Neural progenitor cell (in vitro differentiated cells): ENCODE measurements around the gene ATF7IP2. TPM values are rescaled to one million over a fixed set of nuclear protein-coding genes. Genes with fewer than 3 reads are reported as not detected.
"Not testable (repeated sequence)": the region's sequence is repeated elsewhere in the genome, so short reads cannot be mapped to it uniquely, and the experiment has no call there.

Experiments used
- DNase-seq: peaks from one replicate; pipeline ENCODE4 v3.0.0-alpha.2; 2016; ENCODE audit warnings: low spot score
- H2AFZ ChIP-seq: fragments of 200-600 bp; sonication (generic); replicated peaks from 2 replicates; pipeline ENCODE4 v1.6.1; 2016; ENCODE audit warnings: antibody characterized with exemption
- H3F3A ChIP-seq: fragments of 200-600 bp; sonication (generic); 2 replicates; pipeline ENCODE4 v1.6.1; 2016; ENCODE audit warnings: antibody characterized with exemption, low read depth
- H3K27ac ChIP-seq: fragments of 200-600 bp; sonication (generic); 2 replicates; pipeline ENCODE4 v1.5.1; 2016; ENCODE audit warnings: mild to moderate bottlenecking
- H3K27me3 ChIP-seq: fragments of 200-600 bp; sonication (generic); 2 replicates; pipeline ENCODE4 v1.6.1; 2016; ENCODE audit warnings: mild to moderate bottlenecking, moderate library complexity
- H3K36me3 ChIP-seq: fragments of 200-600 bp; sonication (generic); 2 replicates; pipeline ENCODE4 v1.5.1; 2016
- H3K4me1 ChIP-seq: fragments of 200-600 bp; sonication (generic); 2 replicates; pipeline ENCODE4 v1.6.1; 2016; ENCODE audit warnings: mixed run types
- H3K4me2 ChIP-seq: fragments of 200-600 bp; sonication (generic); 2 replicates; pipeline ENCODE4 v1.6.1; 2016
- H3K4me3 ChIP-seq: fragments of 200-600 bp; sonication (generic); 2 replicates; pipeline ENCODE4 v1.5.1; 2016
- H3K79me2 ChIP-seq: fragments of 200-600 bp; sonication (generic); 2 replicates; pipeline ENCODE4 v1.6.1; 2016; ENCODE audit warnings: low read depth
- H3K9ac ChIP-seq: fragments of 200-600 bp; sonication (generic); 2 replicates; pipeline ENCODE4 v1.6.1; 2016
- H3K9me3 ChIP-seq: fragments of 200-600 bp; sonication (generic); 2 replicates; pipeline ENCODE4 v1.5.1; 2016; ENCODE audit warnings: low read depth
- H4K20me1 ChIP-seq: fragments of 200-600 bp; sonication (generic); 2 replicates; pipeline ENCODE4 v1.6.1; 2016; ENCODE audit warnings: low read depth
- H3K27ac Mint-ChIP-seq: 3 replicates; pipeline ENCODE4 v1.8.0; 2021; ENCODE audit warnings: mixed read lengths
- H3K27me3 Mint-ChIP-seq: 2 replicates; pipeline ENCODE4 v1.8.0; 2022; ENCODE audit warnings: low read depth, mild to moderate bottlenecking, inconsistent platforms, moderate library complexity, mixed read lengths; ENCODE audit not compliant: insufficient read depth
- H3K36me3 Mint-ChIP-seq: 3 replicates; pipeline ENCODE4 v1.8.0; 2021; ENCODE audit warnings: mixed read lengths
- H3K4me1 Mint-ChIP-seq: 3 replicates; pipeline ENCODE4 v1.8.0; 2021; ENCODE audit warnings: mixed read lengths
- H3K4me3 Mint-ChIP-seq: 3 replicates; pipeline ENCODE4 v1.8.0; 2021; ENCODE audit warnings: mild to moderate bottlenecking, moderate library complexity, mixed read lengths
- H3K9me3 Mint-ChIP-seq: 3 replicates; pipeline ENCODE4 v1.8.0; 2020; ENCODE audit warnings: mixed read lengths
- EZH2 ChIP-seq: fragments of 200-600 bp; sonication (generic); IDR thresholded peaks from 2 replicates; pipeline ENCODE4 v1.6.1; 2017; ENCODE audit warnings: antibody characterized with exemption, mild to moderate bottlenecking, moderate library complexity
- EZH2phosphoT487 ChIP-seq: fragments of 200-600 bp; sonication (generic); IDR thresholded peaks from 2 replicates; pipeline ENCODE4 v1.6.1; 2017; ENCODE audit warnings: antibody characterized with exemption
- total RNA-seq: library from RNA; depleted of rRNA; stranded (reverse); fragments of >200 nt; gene quantifications from 2 replicates; pipeline ENCODE4 v1.2.3, GENCODE V29; 2015; ENCODE audit warnings: low replicate concordance
- TF ChIP-seq, protein P1 (sequence below): fragments of 200-600 bp; sonication (generic); IDR thresholded peaks from 2 replicates; pipeline ENCODE4 v1.5.1; 2017; ENCODE audit warnings: antibody characterized with exemption, mild to moderate bottlenecking

ATF7IP2 gene
- total RNA-seq, 1 donor from 2014 or later = 31.0 TPM

GRCh38 chr16:10343124-10343760 lies 42.6 kb upstream of the ATF7IP2 start:
- Mint-ChIP-seq H3K4me3 (no peak overlapping the region), H3K27me3 (peaks cover 5% of the 10 kb centered on the region)
- TF ChIP-seq, protein P1, sequence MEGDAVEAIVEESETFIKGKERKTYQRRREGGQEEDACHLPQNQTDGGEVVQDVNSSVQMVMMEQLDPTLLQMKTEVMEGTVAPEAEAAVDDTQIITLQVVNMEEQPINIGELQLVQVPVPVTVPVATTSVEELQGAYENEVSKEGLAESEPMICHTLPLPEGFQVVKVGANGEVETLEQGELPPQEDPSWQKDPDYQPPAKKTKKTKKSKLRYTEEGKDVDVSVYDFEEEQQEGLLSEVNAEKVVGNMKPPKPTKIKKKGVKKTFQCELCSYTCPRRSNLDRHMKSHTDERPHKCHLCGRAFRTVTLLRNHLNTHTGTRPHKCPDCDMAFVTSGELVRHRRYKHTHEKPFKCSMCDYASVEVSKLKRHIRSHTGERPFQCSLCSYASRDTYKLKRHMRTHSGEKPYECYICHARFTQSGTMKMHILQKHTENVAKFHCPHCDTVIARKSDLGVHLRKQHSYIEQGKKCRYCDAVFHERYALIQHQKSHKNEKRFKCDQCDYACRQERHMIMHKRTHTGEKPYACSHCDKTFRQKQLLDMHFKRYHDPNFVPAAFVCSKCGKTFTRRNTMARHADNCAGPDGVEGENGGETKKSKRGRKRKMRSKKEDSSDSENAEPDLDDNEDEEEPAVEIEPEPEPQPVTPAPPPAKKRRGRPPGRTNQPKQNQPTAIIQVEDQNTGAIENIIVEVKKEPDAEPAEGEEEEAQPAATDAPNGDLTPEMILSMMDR = no peak
- no peak for TF ChIP-seq EZH2
- TF ChIP-seq EZH2phosphoT487 = no peak

DNA sequence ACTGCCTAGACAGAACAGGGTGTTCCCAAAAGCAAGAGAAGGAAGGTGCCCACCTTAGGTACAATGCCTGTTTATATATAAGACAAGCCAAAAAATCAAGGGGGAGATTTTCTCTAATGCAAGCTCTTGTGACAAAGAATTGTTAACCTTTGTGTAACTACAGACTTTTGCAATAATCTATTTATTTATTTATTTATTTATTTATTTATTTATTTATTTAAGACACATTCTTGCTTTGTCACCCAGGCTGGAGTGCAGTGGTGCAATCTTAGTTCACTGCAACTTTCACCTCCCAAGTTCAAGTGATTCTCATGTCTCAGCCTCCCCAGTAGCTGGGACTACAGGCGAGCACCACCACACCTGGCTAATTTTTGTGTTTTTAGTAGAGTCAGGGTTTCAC lies 41.2 kb upstream of the ATF7IP2 start:
- not testable (repeated sequence) for H3K36me3 Mint-ChIP-seq, H3K27ac ChIP-seq, H3K27me3 Mint-ChIP-seq, H3F3A ChIP-seq, DNase-seq, H3K4me3 ChIP-seq, H3K27ac Mint-ChIP-seq, H3K4me3 Mint-ChIP-seq, H2AFZ ChIP-seq, H3K27me3 ChIP-seq, H3K4me1 ChIP-seq, H3K9me3 ChIP-seq, H4K20me1 ChIP-seq, H3K79me2 ChIP-seq, H3K9ac ChIP-seq, H3K36me3 ChIP-seq, H3K4me2 ChIP-seq, H3K4me1 Mint-ChIP-seq
- H3K9me3 Mint-ChIP-seq = peaks cover 24% of the 10 kb centered on the region

More at GRCh38 chr16:10343124-10343760, 42.6 kb upstream of the ATF7IP2 start:
- H3K27ac ChIP-seq = no peak overlapping the region
- no peaks in the 10 kb centered on the region for H3K9me3 ChIP-seq
- no peak overlapping the region for H3K4me3 ChIP-seq
- H2AFZ ChIP-seq = no peak overlapping the region
- H3F3A ChIP-seq = no peaks in the 10 kb centered on the region
- no peaks in the 10 kb centered on the region for H4K20me1 ChIP-seq
- H3K27me3 ChIP-seq = no peaks in the 10 kb centered on the region
- no peak for DNase-seq
- Mint-ChIP-seq H3K9me3 (peaks cover 30% of the 10 kb centered on the region), H3K4me1 (no peaks in the 10 kb centered on the region), H3K36me3 (no peaks in the 10 kb centered on the region), H3K27ac (no peak overlapping the region)
- no peak overlapping the region for H3K4me2 ChIP-seq
- H3K36me3 ChIP-seq = no peaks in the 10 kb centered on the region
- no peak overlapping the region for H3K9ac ChIP-seq
- no peaks in the 10 kb centered on the region for H3K4me1 ChIP-seq
- no peaks in the 10 kb centered on the region for H3K79me2 ChIP-seq

GRCh38 chr16:10345629-10346028 lies 40.2 kb upstream of the ATF7IP2 start:
- Histone ChIP-seq H3F3A (no peaks in the 10 kb centered on the region), H3K36me3 (no peaks in the 10 kb centered on the region), H3K4me1 (no peaks in the 10 kb centered on the region), H2AFZ (no peak overlapping the region), H3K4me2 (no peak overlapping the region), H3K27ac (no peak overlapping the region), H3K79me2 (no peaks in the 10 kb centered on the region), H3K27me3 (no peaks in the 10 kb centered on the region), H3K9me3 (no peaks in the 10 kb centered on the region), H3K4me3 (no peak overlapping the region), H4K20me1 (no peaks in the 10 kb centered on the region), H3K9ac (no peak overlapping the region)
- H3K9me3 Mint-ChIP-seq = peaks cover 18% of the 10 kb centered on the region
- H3K27ac Mint-ChIP-seq = no peak overlapping the region
- peaks cover 2% of the 10 kb centered on the region for H3K27me3 Mint-ChIP-seq
- H3K36me3 Mint-ChIP-seq = no peaks in the 10 kb centered on the region
- no peaks in the 10 kb centered on the region for H3K4me1 Mint-ChIP-seq
- no peak overlapping the region for H3K4me3 Mint-ChIP-seq
- TF ChIP-seq EZH2 (no peak), EZH2phosphoT487 (no peak)
- TF ChIP-seq, protein P1 = no peak
- no peak for DNase-seq

DNA sequence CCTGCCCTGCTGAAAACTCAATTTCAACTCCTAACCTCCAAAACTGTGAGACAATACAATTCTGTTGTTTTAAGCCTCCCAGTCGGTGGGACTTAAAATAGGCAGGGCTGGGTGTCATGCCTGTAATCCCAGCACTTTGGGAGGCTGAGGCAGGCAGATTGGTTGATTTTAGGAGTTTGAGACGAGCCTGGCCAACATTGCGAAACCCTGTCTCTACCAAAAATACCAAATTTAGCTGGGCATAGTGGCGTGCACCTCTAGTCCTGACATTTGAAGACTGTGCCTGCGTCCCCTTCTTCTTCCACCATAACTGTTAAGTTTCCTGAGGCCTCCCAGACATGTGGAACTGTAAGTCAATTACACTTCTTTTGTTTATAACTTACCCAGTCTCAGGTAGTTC lies 36.0 kb upstream of the ATF7IP2 start:
- Mint-ChIP-seq H3K9me3 (no peaks in the 10 kb centered on the region), H3K27ac (no peak overlapping the region), H3K4me3 (no peak overlapping the region), H3K27me3 (peaks cover 2% of the 10 kb centered on the region), H3K4me1 (no peaks in the 10 kb centered on the region), H3K36me3 (no peaks in the 10 kb centered on the region)
- Histone ChIP-seq H3K4me3 (no peak overlapping the region), H3K79me2 (no peaks in the 10 kb centered on the region), H3K4me2 (no peak overlapping the region), H3K9me3 (no peaks in the 10 kb centered on the region), H4K20me1 (no peaks in the 10 kb centered on the region), H3K9ac (no peak overlapping the region), H3K4me1 (no peaks in the 10 kb centered on the region), H2AFZ (no peak overlapping the region), H3F3A (no peaks in the 10 kb centered on the region), H3K27me3 (no peaks in the 10 kb centered on the region), H3K36me3 (no peaks in the 10 kb centered on the region), H3K27ac (no peak overlapping the region)
- DNase-seq = no peak
- TF ChIP-seq EZH2 = no peak
- no peak for TF ChIP-seq EZH2phosphoT487
- TF ChIP-seq, protein P1 = no peak
